Type B pancreatic cell (in vitro differentiated cells): ENCODE results near the gene PPP1R37. TPM values are rescaled to one million over a fixed set of nuclear protein-coding genes. Genes with fewer than 3 reads are reported as not detected.
A peak's percentile ranks its signal among the peaks of the same experiment; 100 is the strongest.

ENCODE experiments used
- DNase-seq: peaks from one replicate; pipeline ENCODE4 v3.0.0; 2021; ENCODE audit warnings: mixed read lengths; ENCODE audit not compliant: unreplicated experiment; ENCODE audit errors: extremely low spot score
- H3K27ac Mint-ChIP-seq: 2 replicates; pipeline ENCODE4 v1.8.0; 2021; ENCODE audit warnings: mild to moderate bottlenecking, mixed read lengths
- H3K27me3 Mint-ChIP-seq: 2 replicates; pipeline ENCODE4 v1.8.0; 2021; ENCODE audit warnings: mixed read lengths
- H3K36me3 Mint-ChIP-seq: 2 replicates; pipeline ENCODE4 v1.8.0; 2021; ENCODE audit warnings: mixed read lengths
- H3K4me1 Mint-ChIP-seq: one replicate; pipeline ENCODE4 v1.8.0; 2021; ENCODE audit warnings: mixed read lengths; ENCODE audit not compliant: unreplicated experiment
- H3K4me3 Mint-ChIP-seq: 2 replicates; pipeline ENCODE4 v1.8.0; 2021; ENCODE audit warnings: mild to moderate bottlenecking, mixed read lengths
- H3K9me3 Mint-ChIP-seq: 2 replicates; pipeline ENCODE4 v1.8.0; 2021; ENCODE audit warnings: mixed read lengths
- total RNA-seq: library from RNA; stranded (reverse); gene quantifications from 2 replicates; pipeline ENCODE4 v1.2.1, GENCODE V29; 2021; ENCODE audit warnings: low replicate concordance
- TF ChIP-seq, protein P1 (sequence below): fragments of 200-600 bp; sonication (generic); conservative IDR thresholded peaks from 2 replicates; pipeline ENCODE4 v1.5.0; 2021; ENCODE audit warnings: antibody characterized with exemption, mild to moderate bottlenecking

PPP1R37 gene
- total RNA-seq, 1 donor from 2014 or later: 44.7 TPM

DNA sequence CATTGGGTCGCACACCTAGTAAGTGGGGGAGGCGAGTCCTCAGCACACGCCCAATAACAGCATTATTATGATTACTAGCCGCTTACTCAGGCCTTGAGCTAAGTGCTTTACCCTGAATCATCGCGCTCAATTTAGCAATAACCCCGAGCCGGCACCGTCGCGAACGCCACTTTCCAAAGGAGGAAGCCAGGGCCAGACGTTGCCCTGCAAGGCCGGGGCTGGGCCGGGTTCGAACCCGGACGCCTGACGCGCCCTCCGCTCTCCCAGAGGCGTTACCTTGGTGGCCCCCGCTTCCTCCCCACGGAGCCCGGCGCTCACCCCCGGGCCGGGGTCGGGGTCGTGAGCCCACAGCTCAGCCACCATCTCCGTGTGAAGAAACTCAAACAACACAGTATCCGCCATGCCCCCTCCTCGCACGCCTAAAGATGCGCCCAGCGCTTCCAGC lies 84.9 kb downstream of the PPP1R37 start, which contains the start of gene TRAPPC6A:
Gene TRAPPC6A (minus strand): TSS at position 421 of the 445 bp plus-strand sequence. CDS start 19 bp downstream, at position 402.
- Mint-ChIP-seq H3K4me1 (peaks cover 17% of the 10 kb centered on the region), H3K27me3 (no peaks in the 10 kb centered on the region), H3K36me3 (no peaks in the 10 kb centered on the region), H3K27ac (peak within 1 kb of the TSS; percentile 96), H3K4me3 (peak within 1 kb of the TSS; percentile 97), H3K9me3 (no peaks in the 10 kb centered on the region)
- no peak for DNase-seq
- TF ChIP-seq, protein P1, sequence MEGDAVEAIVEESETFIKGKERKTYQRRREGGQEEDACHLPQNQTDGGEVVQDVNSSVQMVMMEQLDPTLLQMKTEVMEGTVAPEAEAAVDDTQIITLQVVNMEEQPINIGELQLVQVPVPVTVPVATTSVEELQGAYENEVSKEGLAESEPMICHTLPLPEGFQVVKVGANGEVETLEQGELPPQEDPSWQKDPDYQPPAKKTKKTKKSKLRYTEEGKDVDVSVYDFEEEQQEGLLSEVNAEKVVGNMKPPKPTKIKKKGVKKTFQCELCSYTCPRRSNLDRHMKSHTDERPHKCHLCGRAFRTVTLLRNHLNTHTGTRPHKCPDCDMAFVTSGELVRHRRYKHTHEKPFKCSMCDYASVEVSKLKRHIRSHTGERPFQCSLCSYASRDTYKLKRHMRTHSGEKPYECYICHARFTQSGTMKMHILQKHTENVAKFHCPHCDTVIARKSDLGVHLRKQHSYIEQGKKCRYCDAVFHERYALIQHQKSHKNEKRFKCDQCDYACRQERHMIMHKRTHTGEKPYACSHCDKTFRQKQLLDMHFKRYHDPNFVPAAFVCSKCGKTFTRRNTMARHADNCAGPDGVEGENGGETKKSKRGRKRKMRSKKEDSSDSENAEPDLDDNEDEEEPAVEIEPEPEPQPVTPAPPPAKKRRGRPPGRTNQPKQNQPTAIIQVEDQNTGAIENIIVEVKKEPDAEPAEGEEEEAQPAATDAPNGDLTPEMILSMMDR: no peak

DNA sequence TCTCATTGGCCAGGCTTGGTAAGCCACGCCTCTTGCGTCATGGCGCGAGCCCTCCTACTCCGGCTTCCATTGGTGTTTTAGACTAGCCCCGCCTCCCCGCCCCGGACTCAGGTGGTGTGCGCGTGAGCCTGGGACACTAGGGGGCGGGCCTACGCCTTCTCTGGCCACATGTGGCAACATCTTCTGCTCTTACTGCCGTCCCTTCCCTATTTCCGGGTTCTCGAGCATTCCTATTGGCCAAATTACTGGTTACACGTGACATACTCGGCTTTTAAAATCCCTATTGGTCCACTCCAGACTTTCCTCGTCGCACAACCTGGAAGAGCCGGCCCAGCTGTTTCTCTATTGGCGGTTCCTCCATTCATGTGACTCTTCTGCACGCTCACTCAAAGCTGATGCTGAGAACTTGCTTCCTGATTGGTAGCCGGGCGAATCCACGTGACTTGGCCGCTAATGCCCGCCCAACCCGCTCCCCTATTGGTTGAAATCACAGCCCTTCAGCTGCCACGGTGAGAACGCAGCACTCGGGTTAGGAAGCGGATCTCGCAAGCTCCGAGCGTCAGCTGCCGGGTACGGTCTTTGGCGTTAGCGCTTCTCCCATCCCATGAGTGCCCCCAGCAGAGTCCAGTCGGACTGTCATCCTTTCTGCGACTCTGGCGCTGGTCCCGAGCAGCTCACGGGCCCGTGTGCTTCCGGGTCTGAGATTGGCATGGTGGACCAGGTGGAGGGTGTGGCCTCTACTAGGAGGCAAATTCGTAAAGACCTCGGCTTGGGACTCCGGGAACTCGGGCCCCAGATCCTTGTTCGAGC lies 85.5 kb downstream of the PPP1R37 start, which contains the start of gene BLOC1S3:
Gene BLOC1S3 (plus strand): TSS at position 523 of the 810 bp plus-strand sequence. CDS start 513 bp downstream, outside the sequence.
- Mint-ChIP-seq H3K27ac (peak within 1 kb of the TSS; percentile 96), H3K4me3 (peak within 1 kb of the TSS; percentile 97), H3K27me3 (no peaks in the 10 kb centered on the region), H3K4me1 (peaks cover 17% of the 10 kb centered on the region), H3K9me3 (no peaks in the 10 kb centered on the region), H3K36me3 (no peaks in the 10 kb centered on the region)
- TF ChIP-seq, protein P1: peak; percentile 68
- peak; percentile 99 for DNase-seq

DNA sequence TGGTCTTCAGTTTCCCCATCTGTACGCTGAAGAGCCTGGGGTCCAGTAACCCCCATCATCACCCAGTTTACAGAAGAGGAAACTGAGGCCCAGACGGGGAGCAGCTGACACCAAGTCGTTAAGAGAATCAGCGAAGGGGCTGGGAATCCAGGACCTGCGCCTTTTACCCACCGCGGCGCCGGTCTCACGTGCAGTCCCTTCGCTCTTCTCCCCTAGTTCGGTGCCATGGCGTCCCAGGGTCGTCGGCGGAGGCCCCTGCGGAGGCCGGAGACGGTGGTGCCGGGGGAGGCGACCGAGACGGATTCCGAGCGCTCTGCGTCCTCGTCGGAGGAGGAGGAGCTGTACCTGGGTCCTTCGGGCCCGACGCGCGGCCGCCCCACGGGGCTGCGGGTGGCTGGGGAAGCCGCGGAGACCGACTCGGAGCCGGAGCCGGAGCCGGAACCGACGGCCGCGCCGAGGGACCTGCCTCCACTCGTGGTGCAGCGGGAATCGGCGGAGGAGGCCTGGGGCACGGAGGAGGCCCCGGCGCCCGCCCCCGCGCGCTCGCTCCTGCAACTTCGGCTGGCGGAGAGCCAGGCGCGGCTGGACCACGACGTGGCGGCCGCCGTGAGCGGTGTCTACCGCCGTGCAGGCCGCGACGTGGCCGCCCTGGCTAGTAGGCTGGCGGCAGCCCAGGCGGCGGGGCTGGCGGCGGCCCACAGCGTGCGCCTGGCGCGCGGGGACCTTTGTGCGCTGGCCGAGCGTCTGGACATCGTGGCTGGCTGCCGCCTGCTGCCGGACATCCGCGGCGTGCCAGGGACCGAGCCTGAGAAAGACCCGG lies 86.3 kb downstream of the PPP1R37 start:
- H3K27me3 Mint-ChIP-seq: no peaks in the 10 kb centered on the region
- no peaks in the 10 kb centered on the region for H3K9me3 Mint-ChIP-seq
- H3K4me3 Mint-ChIP-seq: peak overlapping the region; percentile 97
- H3K4me1 Mint-ChIP-seq: peaks cover 17% of the 10 kb centered on the region
- H3K27ac Mint-ChIP-seq: peak overlapping the region; percentile 96
- TF ChIP-seq, protein P1: no peak
- H3K36me3 Mint-ChIP-seq: no peaks in the 10 kb centered on the region
- DNase-seq: no peak

- DNase-seq: no peak
- H3K36me3 Mint-ChIP-seq: no peaks in the 10 kb centered on the region
- peaks cover 17% of the 10 kb centered on the region for H3K4me1 Mint-ChIP-seq
- TF ChIP-seq, protein P1: no peak
- peak overlapping the region; percentile 85 for H3K27ac Mint-ChIP-seq
- H3K9me3 Mint-ChIP-seq: no peaks in the 10 kb centered on the region
- H3K4me3 Mint-ChIP-seq: peak overlapping the region; percentile 88
- no peaks in the 10 kb centered on the region for H3K27me3 Mint-ChIP-seq
Observed at GRCh38 chr19:45179892-45180370, 87.0 kb downstream of the PPP1R37 start.

GRCh38 chr19:45180936-45181335 lies 88.0 kb downstream of the PPP1R37 start:
- no peaks in the 10 kb centered on the region for H3K27me3 Mint-ChIP-seq
- peak overlapping the region; percentile 81 for H3K27ac Mint-ChIP-seq
- peaks cover 13% of the 10 kb centered on the region for H3K4me1 Mint-ChIP-seq
- peak overlapping the region; percentile 88 for H3K4me3 Mint-ChIP-seq
- H3K36me3 Mint-ChIP-seq: no peaks in the 10 kb centered on the region
- no peak for DNase-seq
- TF ChIP-seq, protein P1: no peak
- no peaks in the 10 kb centered on the region for H3K9me3 Mint-ChIP-seq
